Stimulated activated CD8-positive, alpha-beta memory T cell treated with anti-CD3 and anti-CD28 coated beads, Interleukin-12 subunit alpha, Interleukin-12 subunit beta, amount 100 ng/mL, for 24 hours (primary cell): Measurements from ENCODE around the gene TST.
"Not testable (repeated sequence)": the region's sequence is repeated elsewhere in the genome, so short reads cannot be mapped to it uniquely, and the experiment has no call there.

Source experiments
- DNase-seq: peaks from one replicate; pipeline ENCODE4 v3.0.0-alpha.2; 2020; ENCODE audit errors: extremely low read depth

Gene TST

DNA sequence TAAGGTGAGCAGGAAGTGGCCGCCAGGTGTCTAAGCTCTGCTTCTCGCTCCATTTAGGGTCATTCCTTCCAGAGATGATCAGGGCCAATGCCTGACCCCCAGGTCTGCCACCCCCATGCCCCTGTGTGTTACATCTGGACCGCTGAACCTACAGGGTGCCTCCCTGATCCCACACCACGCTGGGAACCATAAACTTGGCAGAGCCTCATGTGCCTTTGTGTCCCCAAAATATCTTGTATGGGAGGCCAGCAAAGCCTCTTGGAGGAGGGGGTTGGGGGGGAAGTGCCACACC, 3.7 kb downstream of the TST start:
- DNase-seq, result no peak

DNA sequence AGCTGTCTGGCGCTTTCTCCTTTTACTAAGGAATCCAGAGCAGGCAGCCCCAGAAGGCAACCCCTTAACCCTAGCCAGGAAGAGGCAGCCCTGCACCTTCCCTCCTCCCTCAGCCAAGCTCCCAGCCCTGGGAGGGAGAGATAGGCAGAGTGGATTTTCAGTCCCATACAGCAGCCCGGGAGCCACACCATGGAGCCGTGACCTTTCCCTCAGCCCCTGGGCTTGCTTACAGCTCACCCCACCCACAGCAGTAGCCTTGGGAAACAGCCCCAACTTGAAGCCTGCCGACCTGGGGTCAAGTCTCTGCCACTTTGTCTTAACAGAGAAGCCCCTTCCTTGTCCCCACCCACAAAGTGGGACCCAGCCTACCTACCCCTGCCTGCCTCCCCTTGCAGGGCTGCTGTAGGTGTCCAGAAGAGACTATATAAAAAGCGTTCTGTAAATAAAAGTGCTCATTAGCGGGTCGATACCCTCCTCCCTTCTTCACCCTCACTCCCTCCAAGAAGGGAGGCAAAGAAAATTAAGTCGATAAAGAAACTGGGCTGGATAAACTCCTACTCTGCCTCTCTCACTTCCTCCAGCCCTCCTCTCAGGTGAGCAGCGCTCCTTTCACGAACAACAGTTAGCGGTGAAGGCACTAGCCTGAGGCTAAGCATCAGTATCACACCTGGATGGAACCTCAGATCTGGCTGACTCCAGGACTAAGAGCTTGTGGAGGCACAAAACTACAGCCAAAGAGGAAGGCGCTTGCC, 4.2 kb downstream of the TST start:
- DNase-seq, result no peak

DNA sequence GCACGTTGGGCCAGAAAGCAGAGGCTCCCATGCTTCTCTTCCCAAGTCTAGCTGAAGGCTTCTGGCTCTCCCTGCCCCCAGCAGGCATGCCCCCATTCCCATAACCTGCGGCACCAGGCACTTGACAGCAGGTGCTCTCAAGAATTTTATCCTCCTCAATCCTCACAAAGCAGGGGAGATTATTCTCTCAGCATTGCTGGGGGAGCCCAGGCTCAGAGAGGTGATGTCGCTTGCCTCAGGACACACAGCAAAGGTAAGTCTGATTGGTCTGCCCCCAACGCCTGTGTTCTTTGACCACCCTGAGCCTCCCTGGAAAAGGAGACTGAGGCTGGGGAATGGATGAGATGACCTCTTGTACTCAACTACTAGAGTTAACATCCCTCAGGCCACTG, 4.8 kb downstream of the TST start:
- DNase-seq, result no peak

DNA sequence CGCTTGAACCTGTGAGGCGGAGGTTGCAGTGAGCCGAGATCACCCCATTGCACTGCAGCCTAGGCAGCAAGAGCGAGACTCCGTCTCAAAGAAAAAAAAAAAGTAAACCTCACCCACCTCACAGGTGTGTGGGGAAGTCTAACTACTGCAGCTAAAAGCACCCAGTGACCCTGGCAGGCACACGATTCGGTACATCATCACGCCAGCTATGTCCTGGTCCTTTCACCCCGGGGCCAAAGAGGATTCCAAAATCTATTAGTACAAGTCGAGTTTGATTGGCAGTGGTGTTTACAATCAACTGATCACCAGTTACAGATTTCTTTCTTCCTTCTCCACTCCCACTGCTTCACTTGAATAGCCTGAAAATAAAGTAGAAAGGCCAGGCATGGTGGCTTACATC, 6.3 kb downstream of the TST start:
- DNase-seq, result no peak

DNA sequence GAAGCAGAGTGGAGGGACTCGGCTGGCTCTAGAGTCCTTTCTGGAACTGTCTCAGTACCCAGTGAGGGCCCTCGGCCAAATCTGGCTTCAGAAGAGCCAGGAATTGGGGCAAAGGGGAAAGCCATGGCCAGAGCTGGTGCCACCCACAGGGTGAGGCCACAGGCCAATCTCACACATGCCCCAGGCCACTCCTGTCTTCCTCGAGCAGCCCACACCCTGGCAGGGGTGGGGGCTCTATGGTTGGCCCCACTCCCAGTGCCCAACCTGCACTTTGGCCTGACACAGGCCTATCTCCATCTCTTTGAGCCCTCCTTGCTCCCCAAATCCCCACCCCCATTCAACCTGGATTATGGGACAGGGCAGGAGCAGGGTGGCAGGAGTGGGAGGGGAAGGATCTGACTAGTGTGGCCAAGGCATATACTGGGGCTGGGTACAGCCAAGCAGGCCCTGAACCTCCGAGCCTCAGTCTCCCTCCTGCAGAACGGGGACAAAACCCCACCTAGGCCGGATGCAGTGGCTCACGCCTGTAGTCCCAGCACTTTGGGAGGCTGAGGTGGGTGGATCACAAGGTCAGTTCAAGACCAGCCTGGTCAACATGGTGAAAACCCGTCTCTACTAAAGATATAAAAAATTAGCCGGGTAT, 6.9 kb downstream of the TST start:
- DNase-seq, result no peak

DNA sequence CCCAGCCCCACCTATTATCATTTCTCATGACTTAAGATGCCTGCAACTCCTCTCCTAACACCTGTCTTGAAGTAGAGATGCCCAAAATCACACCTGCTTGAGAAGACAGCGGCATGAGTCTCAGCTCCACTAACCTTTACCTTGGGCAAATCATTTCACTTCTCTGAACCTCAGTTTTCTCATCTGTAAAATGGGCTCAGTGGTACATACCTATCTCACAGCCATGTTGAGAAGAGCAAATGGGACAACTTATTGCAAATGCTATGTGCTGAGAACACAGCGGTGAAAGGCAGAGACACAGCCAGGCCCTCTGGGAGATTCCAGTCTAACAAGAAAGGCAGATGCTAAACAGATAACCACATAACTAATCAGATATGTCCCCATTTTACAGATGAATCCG, 7.8 kb downstream of the TST start:
- no peak for DNase-seq

DNA sequence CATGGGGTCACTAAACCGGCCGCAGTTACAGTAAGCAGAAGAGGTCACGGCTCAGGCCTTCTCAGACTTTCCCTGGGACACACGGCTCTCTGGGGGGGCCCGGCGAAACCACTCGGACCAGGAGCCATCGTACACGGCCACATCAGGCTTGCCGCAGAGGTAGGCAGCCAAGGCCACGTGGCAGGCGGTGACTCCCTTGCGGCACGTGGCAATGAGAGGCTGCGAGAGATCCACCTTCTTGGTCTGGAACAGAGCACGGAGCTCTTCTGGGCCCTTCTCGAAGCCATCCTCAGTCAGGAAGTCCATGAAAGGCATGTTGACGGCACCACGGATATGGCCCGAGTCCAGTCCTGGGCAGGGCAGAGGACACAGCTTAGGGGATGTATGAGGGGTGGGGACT, 8.3 kb downstream of the TST start:
- no peak for DNase-seq

DNA sequence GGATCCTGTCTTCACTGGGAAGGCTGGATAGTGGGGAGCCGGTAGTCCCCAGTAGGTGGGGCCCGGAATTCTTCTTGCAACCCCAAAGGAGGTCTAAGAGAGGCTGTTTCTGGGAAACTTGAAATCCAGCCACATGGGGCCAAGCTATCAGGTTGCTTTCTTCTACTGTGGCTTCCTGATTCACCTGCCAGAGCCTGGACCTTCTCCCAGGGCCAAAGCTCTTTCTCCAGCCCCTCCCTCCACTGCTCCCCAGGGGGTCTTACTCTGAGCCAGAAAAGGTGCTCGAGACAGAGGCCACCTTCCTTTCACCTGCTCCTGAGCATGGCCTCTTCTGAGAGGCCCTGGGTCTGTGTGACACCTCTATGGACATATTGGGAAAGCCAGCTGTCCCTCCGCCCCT, 9.1 kb downstream of the TST start:
- no peak for DNase-seq

DNA sequence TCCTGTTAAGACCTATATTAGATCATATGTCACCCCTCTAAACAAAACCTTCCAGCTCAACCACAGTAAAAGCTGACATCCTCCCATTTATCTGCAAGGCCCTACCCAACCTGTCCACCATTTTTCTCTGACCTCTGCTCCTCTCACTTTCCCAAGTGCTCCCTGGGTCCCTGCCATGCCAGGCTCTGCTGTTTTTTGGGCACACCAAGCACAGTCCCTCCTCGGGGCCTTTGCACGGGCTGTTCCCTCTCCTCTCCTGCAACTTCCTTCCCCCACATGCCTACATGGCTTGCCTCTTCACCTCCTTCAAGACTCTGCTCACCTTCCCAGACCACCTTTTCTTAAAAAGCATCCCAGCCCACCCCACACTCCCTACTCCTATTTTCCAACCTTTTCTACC, 9.8 kb downstream of the TST start:
- no peak for DNase-seq

DNA sequence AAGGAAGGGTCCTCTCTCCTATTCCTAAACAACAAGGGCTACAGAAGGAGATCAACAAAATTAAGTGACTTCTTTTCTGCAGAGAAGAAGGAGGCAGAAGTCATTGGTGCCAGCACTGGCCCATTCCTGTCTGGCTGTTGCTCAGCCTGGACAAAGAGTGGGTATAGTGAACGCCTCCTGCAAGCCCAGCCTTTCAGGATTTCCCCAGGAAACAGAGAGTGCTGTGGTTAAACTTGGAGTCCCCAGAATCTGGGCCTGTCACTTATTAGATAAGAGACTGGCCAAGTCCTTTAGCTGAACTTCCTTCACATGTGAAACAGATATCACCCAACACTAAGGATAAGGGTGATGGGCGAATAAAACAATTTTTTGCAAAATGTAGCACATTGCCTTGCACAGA, 10.9 kb downstream of the TST start:
- DNase-seq, result no peak

DNA sequence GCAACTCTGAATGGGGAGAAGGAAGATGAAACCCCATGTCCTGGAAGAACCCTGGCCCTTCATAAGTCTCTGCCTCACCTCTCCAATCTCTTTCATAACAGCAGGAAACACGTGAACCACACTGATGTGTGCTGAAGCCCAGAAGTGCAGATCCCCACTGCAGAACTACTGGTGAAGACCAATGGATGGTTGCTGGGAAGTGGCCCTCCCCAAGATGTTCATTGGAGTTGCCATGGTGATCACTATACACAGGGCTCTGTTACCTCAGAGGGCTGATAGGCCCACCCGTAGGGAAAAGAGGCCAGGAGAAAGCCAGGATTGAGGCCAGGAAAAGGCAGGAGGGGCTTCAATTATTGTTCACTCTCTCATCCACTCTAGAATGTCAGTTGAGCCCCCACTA, 11.6 kb downstream of the TST start:
- no peak for DNase-seq

DNA sequence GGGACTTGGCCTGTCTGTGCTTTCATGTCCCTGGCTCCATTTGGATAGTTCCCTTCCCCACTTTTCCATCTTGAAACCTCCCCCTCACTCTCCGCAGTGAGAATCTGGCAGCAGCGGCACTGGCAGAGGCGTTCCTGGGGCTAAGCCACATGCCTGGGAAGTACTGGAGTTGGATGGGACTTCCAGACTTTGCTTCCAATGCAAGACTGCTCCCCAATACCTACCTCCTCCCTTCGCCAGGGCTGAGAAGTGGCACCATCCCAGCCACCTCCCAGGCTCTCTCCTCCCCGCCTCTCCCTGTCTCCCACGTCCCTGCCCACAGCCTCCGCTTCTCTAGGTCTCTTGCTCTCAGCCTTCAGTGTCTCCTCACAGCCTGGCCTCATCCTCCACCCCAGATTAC, 16.6 kb downstream of the TST start:
- DNase-seq, result no peak

DNA sequence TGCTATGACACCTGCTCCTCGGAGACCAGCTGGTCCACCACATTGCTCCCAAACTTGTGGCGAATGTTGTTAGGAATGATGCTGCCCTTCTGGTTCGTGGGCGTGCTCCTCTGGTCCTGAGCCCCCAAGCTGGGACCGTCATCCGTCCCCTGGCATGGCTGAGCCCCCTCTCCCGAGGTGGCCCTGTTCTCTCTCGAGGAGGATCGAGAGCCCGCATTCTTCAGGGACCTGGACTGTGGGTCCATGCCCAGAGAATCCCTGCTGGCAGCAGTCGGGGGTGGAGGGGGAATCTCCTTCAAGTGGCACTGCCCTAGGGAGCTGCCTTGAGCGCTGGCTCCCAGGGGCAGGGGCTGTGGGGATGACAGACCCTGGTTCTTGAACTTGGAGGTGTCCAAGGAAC, 17.4 kb downstream of the TST start:
- DNase-seq, result no peak

DNA sequence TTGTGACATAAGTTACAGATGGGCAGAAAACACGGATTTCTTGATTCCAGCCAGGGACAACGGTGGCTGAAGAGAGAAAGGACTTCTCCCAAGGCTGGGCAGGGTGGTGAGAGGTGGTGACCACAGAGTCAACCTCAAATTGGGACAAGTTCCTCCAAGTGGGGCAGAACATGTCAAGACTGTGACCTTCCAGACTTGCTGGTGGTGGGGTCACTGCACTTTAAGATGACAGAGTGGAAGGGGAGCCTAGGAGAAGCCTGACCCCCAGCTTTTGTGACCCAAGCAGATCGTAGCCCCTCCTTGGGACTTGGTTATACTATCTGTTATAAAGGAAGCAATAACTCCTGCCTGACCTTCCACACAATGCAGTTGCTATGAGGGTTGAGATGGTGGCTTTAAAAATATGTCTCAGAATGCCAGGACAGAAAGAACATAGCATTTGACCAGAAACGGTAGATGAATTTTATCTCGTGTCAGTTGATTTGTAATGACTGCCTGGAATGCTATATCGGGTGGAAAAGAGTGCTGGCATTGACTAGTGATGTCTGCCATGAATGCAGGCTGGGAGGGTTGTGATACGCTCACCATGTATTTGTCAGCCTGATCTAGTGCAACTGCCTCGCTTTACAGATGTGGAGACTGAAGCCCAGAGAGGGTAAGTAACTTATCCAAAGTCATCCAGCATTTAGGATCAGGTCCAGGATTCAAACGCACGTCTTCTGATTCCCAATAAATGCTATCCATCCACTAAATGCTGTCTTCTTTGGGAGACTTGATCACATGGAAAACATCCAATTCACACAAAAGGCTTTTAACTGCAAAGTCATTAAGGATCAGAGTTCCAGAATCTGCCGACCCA, 18.3 kb downstream of the TST start:
- no peak for DNase-seq

DNA sequence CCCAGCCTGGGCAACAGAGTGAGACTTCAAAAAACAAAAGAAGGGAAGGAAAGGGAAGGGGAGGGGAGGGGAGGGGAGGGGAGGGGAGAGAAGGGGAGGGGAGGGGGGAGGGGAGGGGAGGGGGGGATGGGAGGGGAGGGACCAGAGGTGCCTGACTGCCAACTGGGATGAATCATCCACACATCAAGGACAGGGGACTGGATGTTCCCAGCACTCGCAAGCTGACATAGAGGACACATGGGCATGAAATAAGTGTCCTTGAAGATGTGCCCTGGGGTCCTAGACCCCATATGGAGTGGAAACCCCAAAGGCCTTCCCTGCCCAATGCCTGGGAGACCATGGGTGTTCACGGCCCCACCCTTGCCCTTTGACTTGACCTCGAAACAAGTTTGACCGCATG, 19.8 kb downstream of the TST start:
- DNase-seq, result no peak

DNA sequence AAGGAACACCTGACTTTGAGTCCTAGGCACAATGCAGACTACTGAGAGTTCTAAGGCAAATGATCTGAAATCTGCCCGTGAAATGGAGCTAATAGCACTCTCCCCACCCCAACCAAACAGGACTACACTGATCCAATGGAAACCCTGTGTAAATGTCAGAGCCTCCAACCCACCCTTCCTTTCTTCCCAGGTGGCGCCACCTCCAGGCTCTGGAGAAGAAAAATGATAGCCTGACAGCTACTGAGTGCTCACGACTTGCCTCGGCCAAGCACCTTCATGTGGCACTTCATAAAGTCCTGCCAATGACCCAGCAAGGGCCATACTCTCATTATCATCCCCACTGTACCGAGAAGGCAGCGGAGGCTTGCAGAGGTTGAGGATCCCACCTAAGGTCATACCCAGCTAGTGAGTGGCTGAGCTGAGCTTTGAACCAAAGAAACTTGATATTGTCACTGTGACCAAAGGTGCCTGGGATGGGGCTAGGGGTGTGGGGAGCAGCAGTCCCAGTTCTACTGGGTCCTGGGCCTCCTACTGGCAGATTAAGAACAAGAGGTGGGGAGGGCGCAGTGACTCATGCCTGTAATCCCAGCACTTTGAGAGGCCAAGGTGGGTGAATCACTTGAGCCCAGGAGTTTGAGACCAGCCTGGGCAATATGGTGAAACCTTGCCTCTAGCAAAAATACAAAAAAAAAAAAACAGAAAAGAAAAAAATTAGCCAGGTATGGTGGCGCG, 20.5 kb downstream of the TST start:
- no peak for DNase-seq

DNA sequence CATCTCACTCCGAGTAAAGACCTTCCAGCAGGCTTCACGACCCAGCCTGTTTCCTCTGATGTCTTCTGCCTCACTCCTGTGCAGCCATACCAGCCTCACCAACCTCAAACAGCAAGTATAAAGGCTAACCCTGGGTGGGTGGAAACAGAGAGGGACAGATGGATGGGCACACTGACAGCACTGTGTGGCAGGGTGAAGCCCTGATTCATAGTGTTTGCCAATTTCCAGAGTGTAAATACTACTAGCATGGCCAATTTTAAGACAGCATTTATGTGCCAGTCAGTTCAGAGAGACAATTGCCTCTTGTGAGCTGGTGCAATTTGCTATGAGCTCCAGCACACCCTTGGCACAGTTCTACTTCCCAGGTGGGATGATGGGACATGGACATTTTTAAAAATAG, 21.5 kb downstream of the TST start:
- DNase-seq, result no peak

DNA sequence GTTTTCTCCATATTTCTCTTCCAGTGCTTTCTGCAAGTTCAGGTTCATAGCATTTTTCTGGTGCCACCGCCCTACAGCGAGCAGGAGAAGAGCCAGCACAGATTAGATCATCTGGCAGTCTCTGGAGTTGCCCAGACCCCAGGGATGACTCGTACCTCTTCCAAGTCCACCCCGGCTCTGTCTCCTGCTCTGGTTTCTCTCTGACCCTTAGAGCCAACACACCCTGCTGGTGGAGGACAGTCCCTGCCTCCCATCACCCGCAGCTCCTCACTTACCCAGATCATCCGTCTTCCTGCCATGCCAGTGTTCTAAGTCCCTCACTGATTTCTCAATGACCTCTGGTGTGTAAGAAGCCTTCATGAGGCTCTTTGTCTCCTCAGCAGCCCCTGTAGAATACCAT, 28.0 kb downstream of the TST start:
- DNase-seq, result no peak

DNA sequence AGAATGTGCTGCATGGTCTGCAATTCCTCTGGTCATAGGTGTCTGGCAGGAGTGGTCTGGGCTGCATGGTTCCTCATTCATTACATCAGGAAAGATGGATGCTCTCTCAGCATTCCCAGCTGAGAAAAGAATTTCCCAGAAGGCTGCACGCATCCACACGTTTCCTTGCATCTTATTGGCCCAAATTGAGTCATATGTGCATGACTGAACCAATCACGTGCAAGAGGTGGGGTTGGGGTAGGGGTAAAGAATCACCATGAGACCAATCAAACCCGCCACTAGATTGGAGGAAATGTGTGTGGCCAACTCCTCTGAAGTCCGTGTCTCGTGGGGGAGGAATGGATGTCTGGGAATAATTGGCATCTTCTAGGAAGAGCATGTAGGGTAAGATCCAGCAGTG, 28.8 kb downstream of the TST start:
- DNase-seq, result no peak

DNA sequence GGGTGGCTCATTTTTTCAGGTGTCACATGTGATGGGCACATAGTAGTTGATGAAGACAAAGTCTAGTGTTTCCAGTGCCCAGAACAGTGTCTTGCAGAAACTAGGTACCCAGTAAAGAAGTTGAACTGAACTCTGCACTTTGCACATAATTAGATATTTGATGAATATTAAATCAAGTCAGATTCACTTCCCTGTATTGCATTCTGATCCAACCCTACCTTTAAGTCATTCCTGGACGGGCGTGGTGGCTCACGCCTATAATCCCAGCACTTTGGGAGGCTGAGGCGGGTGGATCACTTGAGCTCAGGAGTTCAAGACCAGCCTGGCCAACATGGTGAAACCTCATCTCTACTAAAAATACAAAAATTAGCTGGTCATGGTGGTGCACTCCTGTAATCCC, 30.2 kb downstream of the TST start:
- not testable (repeated sequence) for DNase-seq

DNA sequence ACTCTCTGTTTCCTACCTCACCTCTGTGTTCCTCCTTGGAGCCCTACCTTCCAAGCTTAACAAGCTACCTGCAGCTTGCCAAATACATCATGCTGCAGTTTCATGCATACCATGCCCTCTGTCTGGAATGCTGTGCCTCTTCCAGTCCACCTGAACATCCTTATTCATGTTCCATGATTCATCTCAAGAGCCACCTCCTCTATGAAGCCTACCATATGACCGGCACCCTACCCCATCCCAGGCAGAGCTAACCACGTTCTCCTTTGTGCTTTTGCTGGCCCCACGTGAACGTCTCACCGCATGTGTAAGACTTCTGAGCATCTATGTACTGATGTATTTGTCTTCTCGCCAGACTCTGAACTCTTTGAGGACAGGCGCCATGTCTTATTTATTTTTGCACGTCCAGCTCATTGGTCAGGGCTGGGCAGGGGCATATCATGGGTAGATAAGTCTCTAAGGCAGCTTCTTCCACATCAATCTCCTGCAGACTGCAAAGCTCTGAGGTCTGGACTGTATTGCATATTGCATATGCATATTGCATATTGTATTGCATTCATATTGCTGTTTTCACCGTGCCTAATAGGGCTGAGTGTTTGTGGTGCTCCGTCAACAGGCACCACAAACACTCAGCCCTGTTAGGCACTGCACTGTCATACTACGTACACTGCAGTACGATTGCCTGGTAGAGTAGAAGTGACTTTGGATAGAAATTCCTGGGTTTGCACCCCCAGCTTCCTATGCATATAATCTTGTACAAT, 31.0 kb downstream of the TST start:
- no peak for DNase-seq
